Stomach (tissue), 4 donors: ENCODE data around the gene NALCN.

Experiments used
- EP300 ChIP-seq: sonication (generic); formaldehyde crosslinking; IDR thresholded peaks from one replicate; pipeline ENCODE4 v1.6.1; 2017; ENCODE audit warnings: antibody characterized with exemption
- POLR2A ChIP-seq, 4 donors: fragments of 450-650 bp; IDR thresholded peaks; one replicate each; pipeline ENCODE4 v1.6.1; 2016; ENCODE audit warnings: antibody characterized with exemption in 4 of 4, control low read depth in 2 of 4, mild to moderate bottlenecking in 1 of 4, moderate library complexity in 1 of 4
- POLR2AphosphoS5 ChIP-seq, 3 donors: sonication (generic); formaldehyde crosslinking; IDR thresholded peaks; one replicate each; pipeline ENCODE4 v1.6.1; 2016; ENCODE audit warnings: antibody characterized with exemption in 3 of 3
- TF ChIP-seq, protein P1 (sequence below), 7 experiments: fragments of 450-650 bp in 4 of 7; fragments of 200-600 bp in 3 of 7; sonication (generic) in 3 of 7; IDR thresholded peaks; one replicate each; pipeline ENCODE4 v1.5.1; 2016 to 2019; ENCODE audit warnings: antibody characterized with exemption in 7 of 7, control low read depth in 2 of 7, mild to moderate bottlenecking in 1 of 7

DNA sequence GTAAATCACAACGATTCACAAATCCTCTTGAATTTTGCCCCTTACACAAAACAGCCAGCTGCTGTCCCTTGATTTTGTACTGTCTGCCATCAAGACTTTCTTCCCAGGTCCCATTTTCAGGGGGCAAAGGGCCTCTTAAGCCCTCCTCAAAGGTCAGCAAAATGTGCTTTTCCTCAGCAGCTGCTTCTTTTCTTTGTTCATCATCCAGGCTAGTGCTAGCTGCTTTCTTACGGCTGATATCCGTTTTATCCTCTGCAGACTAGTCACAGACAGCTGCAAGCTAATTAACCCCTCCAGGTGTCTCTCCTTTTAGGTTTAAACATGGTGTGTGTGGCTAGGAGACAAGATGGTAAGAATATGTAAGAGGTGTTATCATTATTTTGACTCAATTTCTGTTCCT is 90.9 kb downstream of the NALCN start:
- TF ChIP-seq, protein P1, sequence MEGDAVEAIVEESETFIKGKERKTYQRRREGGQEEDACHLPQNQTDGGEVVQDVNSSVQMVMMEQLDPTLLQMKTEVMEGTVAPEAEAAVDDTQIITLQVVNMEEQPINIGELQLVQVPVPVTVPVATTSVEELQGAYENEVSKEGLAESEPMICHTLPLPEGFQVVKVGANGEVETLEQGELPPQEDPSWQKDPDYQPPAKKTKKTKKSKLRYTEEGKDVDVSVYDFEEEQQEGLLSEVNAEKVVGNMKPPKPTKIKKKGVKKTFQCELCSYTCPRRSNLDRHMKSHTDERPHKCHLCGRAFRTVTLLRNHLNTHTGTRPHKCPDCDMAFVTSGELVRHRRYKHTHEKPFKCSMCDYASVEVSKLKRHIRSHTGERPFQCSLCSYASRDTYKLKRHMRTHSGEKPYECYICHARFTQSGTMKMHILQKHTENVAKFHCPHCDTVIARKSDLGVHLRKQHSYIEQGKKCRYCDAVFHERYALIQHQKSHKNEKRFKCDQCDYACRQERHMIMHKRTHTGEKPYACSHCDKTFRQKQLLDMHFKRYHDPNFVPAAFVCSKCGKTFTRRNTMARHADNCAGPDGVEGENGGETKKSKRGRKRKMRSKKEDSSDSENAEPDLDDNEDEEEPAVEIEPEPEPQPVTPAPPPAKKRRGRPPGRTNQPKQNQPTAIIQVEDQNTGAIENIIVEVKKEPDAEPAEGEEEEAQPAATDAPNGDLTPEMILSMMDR (IDR thresholded peaks at IDR 0.05), result no peak
- no peak for TF ChIP-seq POLR2AphosphoS5 (IDR thresholded peaks at IDR 0.05)
- TF ChIP-seq POLR2A (IDR thresholded peaks at IDR 0.05), result no peak
- no peak for TF ChIP-seq EP300
